Right lobe of liver (tissue), 4 donors: ENCODE data around the gene PYGB.

Experiments
- POLR2A ChIP-seq: fragments of 450-650 bp; IDR thresholded peaks from one replicate; pipeline ENCODE4 v1.6.1; 2017; ENCODE audit warnings: antibody characterized with exemption, mild to moderate bottlenecking
- TF ChIP-seq, protein P1 (sequence below), 4 donors: fragments of 200-600 bp in 3 of 4; fragments of 450-650 bp in 1 of 4; IDR thresholded peaks; one replicate each; pipeline versions ENCODE4 v1.5.1 to v1.8.0; 2016 to 2022; ENCODE audit warnings: antibody characterized with exemption in 4 of 4, mild to moderate bottlenecking in 2 of 4
- donor health status: DM: no; HTN: no; CAD: no.
- donor health status: DM: no; HTN: no; CAD: no.
- donor health status: DM: no; HTN: yes; CAD: no.

DNA sequence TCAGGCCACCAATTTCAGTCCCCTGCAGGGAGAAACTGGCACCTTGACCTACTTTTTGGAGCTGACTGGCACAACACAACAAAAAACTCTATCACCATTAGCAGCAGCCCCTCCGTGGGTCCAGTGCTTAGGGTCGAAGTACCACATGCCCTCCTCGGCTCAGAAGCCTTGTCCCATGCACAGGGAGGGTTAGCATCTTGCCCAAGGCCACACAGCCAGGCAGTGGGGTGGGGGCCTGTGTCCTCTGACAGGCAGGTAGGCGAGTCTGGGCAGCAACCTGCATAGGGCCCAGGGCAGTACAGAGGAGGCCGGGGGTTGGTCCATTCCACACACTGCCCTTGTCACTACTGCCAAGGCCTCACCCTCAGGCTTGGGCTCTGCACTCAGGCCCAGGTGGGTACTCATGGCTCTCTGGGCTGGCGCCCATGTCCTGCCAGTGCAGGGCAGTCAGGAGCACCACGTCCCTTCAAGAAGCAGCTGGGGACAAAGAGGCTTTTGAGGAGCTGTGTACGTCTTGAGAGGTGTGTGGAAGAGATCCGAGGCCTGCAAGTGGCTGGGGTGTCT, 53.6 kb downstream of the PYGB start:
- no peak for TF ChIP-seq POLR2A
- TF ChIP-seq, protein P1, sequence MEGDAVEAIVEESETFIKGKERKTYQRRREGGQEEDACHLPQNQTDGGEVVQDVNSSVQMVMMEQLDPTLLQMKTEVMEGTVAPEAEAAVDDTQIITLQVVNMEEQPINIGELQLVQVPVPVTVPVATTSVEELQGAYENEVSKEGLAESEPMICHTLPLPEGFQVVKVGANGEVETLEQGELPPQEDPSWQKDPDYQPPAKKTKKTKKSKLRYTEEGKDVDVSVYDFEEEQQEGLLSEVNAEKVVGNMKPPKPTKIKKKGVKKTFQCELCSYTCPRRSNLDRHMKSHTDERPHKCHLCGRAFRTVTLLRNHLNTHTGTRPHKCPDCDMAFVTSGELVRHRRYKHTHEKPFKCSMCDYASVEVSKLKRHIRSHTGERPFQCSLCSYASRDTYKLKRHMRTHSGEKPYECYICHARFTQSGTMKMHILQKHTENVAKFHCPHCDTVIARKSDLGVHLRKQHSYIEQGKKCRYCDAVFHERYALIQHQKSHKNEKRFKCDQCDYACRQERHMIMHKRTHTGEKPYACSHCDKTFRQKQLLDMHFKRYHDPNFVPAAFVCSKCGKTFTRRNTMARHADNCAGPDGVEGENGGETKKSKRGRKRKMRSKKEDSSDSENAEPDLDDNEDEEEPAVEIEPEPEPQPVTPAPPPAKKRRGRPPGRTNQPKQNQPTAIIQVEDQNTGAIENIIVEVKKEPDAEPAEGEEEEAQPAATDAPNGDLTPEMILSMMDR (IDR thresholded peaks at IDR 0.05): no peak
